Esophagus muscularis mucosa (tissue), 3 donors: ENCODE results near the gene POLDIP3.
"Not testable (repeated sequence)": the region's sequence is repeated elsewhere in the genome, so short reads cannot be mapped to it uniquely, and the experiment has no call there.

Experiments
- CTCF ChIP-seq, 3 experiments: fragments of 200-600 bp in 2 of 3; fragments of 450-650 bp in 1 of 3; sonication (generic) in 2 of 3; IDR thresholded peaks; one replicate each; pipeline ENCODE4 v1.5.1; 2017 to 2019; ENCODE audit warnings: antibody characterized with exemption in 3 of 3, mild to moderate bottlenecking in 2 of 3, moderate library complexity in 1 of 3
- POLR2AphosphoS5 ChIP-seq, 2 donors: sonication (generic); formaldehyde crosslinking; IDR thresholded peaks; one replicate each; pipeline ENCODE4 v1.6.1; 2017; ENCODE audit warnings: antibody characterized with exemption in 2 of 2

GRCh38 chr22:42615860-42616175, 1.1 kb upstream of the POLDIP3 start:
- not testable (repeated sequence) for TF ChIP-seq POLR2AphosphoS5, CTCF (IDR thresholded peaks at IDR 0.05)
